Thymus (tissue), 11 donors: ENCODE results near the gene PXDN. TPM values are rescaled to one million over a fixed set of nuclear protein-coding genes. Genes with fewer than 3 reads are reported as not detected.

Source experiments
- DNase-seq, 9 donors: peaks; one replicate each; pipeline ENCODE4 v3.0.0-alpha.2; 2013; ENCODE audit warnings: low spot score in 9 of 9, low read depth in 6 of 9, missing footprints in 1 of 9
- H3K27ac ChIP-seq, 2 donors: one replicate each; pipeline ENCODE4 v1.5.1; 2013; ENCODE audit warnings: control low read depth in 1 of 2, low read depth in 1 of 2, low read length in 1 of 2, mild to moderate bottlenecking in 1 of 2, moderate library complexity in 1 of 2
- H3K27me3 ChIP-seq, 2 donors: one replicate each; pipeline ENCODE4 v1.5.1; 2013; ENCODE audit warnings: low read length in 1 of 2; ENCODE audit not compliant: control insufficient read depth in 2 of 2, insufficient read depth in 1 of 2
- H3K36me3 ChIP-seq, 2 donors: one replicate each; pipeline ENCODE4 v1.5.1; 2013; ENCODE audit warnings: low read length in 1 of 2, mild to moderate bottlenecking in 1 of 2, moderate library complexity in 1 of 2; ENCODE audit not compliant: control insufficient read depth in 2 of 2, insufficient read depth in 2 of 2
- H3K4me1 ChIP-seq, 2 donors: one replicate each; pipeline ENCODE4 v1.5.1; 2013; ENCODE audit warnings: low read length in 2 of 2; ENCODE audit not compliant: control insufficient read depth in 2 of 2, insufficient read depth in 2 of 2
- H3K4me3 ChIP-seq, 2 donors: one replicate each; pipeline ENCODE4 v1.5.1; 2013; ENCODE audit warnings: low read length in 2 of 2, control low read depth in 1 of 2, mild to moderate bottlenecking in 1 of 2
- H3K9me3 ChIP-seq, 2 donors: one replicate each; pipeline ENCODE4 v1.5.1; 2013; ENCODE audit warnings: low read length in 1 of 2, mild to moderate bottlenecking in 1 of 2; ENCODE audit not compliant: control insufficient read depth in 2 of 2, insufficient read depth in 1 of 2
- WGBS: extraction: QIAGEN DNeasy Blood & Tissue Kit; methylation state at CpG from one replicate; pipeline ENCODE4 v1.1.7; 2013; 5-methylcytosine and 5-hydroxymethylcytosine counted together
- polyA plus RNA-seq: library from polyadenylated mRNA; stranded (reverse); fragments of 200-250 nt; gene quantifications from one replicate; pipeline ENCODE4 v1.2.3, GENCODE V29; 2013
- total RNA-seq: library from RNA; stranded (reverse); fragments of 120-200 nt; gene quantifications from one replicate; pipeline ENCODE4 v1.2.4, GENCODE V29; 2013
- donor health status: healthy.

PXDN gene
- total and polyA plus RNA-seq, 2 donors, result 3.1 to 6.4 TPM

DNA sequence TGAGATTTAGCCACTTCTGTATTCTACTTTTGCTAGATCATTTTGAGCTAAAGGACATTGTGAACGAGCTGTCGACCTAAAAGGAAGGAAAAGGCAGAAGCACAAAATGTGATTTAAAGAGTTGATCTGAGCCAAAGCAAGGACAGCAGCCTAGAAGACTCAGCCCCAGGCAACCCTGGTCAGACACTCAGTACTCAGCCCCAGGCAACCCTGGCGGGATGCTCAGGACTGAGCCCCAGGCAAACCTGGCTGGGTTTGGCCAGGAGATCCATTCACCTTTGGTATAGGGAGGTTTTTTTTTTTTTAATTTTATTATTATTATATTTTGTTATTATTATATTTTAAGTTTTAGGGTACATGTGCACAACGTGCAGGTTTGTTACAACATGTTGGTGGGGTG lies 34.3 kb upstream of the PXDN start:
- peaks cover 0 to 2% of the 10 kb centered on the region in 2 donors for H3K27me3 ChIP-seq
- WGBS, result 57% methylated on average over 4 of the region's 4 CpGs
- no peaks in the 10 kb centered on the region for H3K4me1 ChIP-seq
- no peak overlapping the region for H3K27ac ChIP-seq
- DNase-seq, result no peak
- H3K4me3 ChIP-seq, result no peak overlapping the region
- no peaks in the 10 kb centered on the region for H3K36me3 ChIP-seq
- H3K9me3 ChIP-seq, result no peaks in the 10 kb centered on the region

DNA sequence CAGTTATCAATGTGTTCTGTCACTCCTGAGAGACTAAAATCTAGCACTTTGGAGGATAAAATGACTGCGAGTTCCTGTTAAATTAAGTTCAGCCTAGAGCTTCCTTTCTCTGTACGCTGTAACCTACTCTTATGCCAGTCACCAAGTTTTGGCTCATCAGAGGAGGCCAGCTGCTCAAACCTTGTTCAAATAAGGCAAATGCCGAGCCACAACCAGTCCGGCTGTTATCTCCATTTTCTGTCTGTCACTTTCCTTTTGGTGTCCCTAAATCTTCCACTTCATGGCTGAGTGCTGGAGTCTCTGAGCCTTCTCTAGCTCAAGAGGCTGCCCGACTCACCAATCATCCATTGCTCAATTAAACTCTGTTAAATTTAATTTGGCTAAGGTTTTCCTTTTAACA lies 33.5 kb upstream of the PXDN start:
- WGBS, result 77% methylated on average over 5 of the region's 5 CpGs
- no peaks in the 10 kb centered on the region for H3K4me1 ChIP-seq
- H3K27ac ChIP-seq, result no peak overlapping the region
- DNase-seq, result no peak
- no peaks in the 10 kb centered on the region for H3K36me3 ChIP-seq
- no peak overlapping the region for H3K4me3 ChIP-seq
- peaks cover 0 to 2% of the 10 kb centered on the region in 2 donors for H3K27me3 ChIP-seq
- H3K9me3 ChIP-seq, result no peaks in the 10 kb centered on the region

GRCh38 chr2:1777156-1777555 lies 32.8 kb upstream of the PXDN start:
- Histone ChIP-seq H3K4me3 (no peak overlapping the region), H3K36me3 (no peaks in the 10 kb centered on the region), H3K4me1 (no peaks in the 10 kb centered on the region), H3K27ac (no peak overlapping the region), H3K9me3 (no peaks in the 10 kb centered on the region), H3K27me3 (peaks cover 0 to 2% of the 10 kb centered on the region in 2 donors)
- no peak for DNase-seq
- 96% methylated on average over 2 of the region's 2 CpGs for WGBS

DNA sequence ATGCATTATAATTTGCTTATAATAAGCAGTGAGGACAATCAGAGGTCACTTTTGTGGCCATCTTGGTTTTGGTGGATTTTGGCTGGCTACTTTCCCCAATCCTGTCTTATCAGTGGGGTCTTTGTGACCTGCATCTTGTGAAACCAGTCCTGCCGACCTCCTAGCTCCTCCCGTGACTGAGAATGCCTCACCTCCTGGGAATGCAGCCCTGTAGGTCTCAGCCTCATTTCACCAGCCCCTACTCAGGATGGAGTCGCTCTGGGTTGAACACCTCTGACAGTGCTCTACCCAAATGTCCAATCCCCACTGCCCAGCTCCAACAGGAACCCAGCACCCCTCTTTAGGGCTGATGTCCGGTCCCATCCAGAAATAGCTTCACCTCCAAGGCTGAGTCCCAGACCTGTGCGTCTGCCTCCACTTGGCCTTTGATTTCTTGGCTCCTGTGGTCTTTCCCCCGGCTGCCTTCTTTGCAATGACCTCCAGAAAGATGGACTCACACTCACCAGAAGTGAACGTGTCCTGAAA lies 31.3 kb upstream of the PXDN start:
- DNase-seq, result no peak
- Histone ChIP-seq H3K4me3 (no peak overlapping the region), H3K36me3 (no peaks in the 10 kb centered on the region), H3K9me3 (no peaks in the 10 kb centered on the region), H3K4me1 (no peaks in the 10 kb centered on the region), H3K27ac (no peak overlapping the region), H3K27me3 (no peaks in the 10 kb centered on the region)
- 93% methylated on average over 7 of the region's 7 CpGs for WGBS

DNA sequence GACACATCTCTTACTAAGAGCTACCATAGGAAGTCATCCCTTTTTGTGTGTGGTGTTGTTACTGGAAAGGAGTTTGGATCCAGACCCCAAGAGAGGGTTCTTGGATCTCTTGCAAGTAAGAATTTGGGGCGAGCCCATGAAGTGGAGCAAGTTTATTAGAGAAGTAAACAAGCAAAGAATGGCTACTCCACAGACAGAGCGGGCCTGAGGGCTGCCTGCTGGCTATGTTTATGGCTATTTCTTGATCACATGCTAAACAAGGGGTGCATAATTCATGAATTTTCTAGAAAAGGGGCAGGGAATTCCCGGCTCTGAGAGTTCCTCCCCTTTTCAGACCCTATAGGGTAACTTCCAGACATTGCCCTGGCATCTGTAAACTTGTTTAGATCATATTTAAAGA lies 30.6 kb upstream of the PXDN start:
- H3K9me3 ChIP-seq, result no peaks in the 10 kb centered on the region
- H3K27me3 ChIP-seq, result no peaks in the 10 kb centered on the region
- 88% methylated on average over 3 of the region's 3 CpGs for WGBS
- no peak for DNase-seq
- no peak overlapping the region for H3K27ac ChIP-seq
- no peaks in the 10 kb centered on the region for H3K4me1 ChIP-seq
- H3K4me3 ChIP-seq, result no peak overlapping the region
- no peaks in the 10 kb centered on the region for H3K36me3 ChIP-seq

GRCh38 chr2:1773883-1774282 lies 29.6 kb upstream of the PXDN start:
- Histone ChIP-seq H3K4me3 (no peak overlapping the region), H3K4me1 (no peaks in the 10 kb centered on the region), H3K27me3 (no peaks in the 10 kb centered on the region), H3K27ac (no peak overlapping the region), H3K36me3 (no peaks in the 10 kb centered on the region), H3K9me3 (no peaks in the 10 kb centered on the region)
- no peak for DNase-seq
- 89% methylated on average over 7 of the region's 7 CpGs for WGBS

- no peaks in the 10 kb centered on the region for H3K27me3 ChIP-seq
- no peak for DNase-seq
- no peaks in the 10 kb centered on the region for H3K9me3 ChIP-seq
- no peak overlapping the region for H3K27ac ChIP-seq
- no peaks in the 10 kb centered on the region for H3K36me3 ChIP-seq
- no peak overlapping the region for H3K4me3 ChIP-seq
- H3K4me1 ChIP-seq, result no peaks in the 10 kb centered on the region
- WGBS, result 84% methylated on average over 8 of the region's 8 CpGs
Observed at GRCh38 chr2:1772471-1773267, 28.4 kb upstream of the PXDN start.

DNA sequence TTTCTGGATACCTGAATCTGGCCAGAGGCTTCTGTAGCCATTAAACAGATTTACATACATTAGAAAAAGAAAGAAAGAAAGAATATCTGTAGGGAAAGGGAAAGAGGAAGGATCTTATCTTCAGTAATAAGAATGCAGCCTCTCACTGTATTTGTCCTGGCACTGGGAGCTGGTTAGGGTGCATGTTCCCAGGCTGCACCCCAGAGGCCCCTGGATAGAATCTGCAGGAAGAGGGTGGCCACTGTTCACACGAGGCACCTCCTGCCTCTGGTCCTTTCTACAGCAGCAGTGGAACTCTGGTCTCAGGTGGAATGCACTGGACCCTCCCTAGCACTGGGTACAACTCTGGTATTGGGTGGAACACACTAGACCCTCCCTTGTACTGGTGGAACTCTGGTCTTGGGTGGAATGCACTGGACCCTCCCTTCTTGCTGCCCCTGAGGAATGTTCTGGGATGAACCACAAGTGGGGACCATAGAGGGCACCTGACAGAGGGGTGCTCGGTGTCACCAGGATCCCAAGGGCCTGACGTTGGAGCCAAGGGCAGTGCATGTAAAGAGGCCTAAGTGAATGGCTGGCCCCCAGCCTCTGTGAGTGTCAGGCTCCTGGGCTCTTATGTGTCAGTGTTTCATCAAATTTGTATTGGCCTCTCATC lies 27.4 kb upstream of the PXDN start:
- peaks cover 0 to 5% of the 10 kb centered on the region in 2 donors for H3K27me3 ChIP-seq
- no peak overlapping the region for H3K27ac ChIP-seq
- no peaks in the 10 kb centered on the region for H3K36me3 ChIP-seq
- WGBS, result 73% methylated on average over 3 of the region's 3 CpGs
- DNase-seq, result no peak
- H3K4me3 ChIP-seq, result no peak overlapping the region
- no peaks in the 10 kb centered on the region for H3K9me3 ChIP-seq
- no peaks in the 10 kb centered on the region for H3K4me1 ChIP-seq

DNA sequence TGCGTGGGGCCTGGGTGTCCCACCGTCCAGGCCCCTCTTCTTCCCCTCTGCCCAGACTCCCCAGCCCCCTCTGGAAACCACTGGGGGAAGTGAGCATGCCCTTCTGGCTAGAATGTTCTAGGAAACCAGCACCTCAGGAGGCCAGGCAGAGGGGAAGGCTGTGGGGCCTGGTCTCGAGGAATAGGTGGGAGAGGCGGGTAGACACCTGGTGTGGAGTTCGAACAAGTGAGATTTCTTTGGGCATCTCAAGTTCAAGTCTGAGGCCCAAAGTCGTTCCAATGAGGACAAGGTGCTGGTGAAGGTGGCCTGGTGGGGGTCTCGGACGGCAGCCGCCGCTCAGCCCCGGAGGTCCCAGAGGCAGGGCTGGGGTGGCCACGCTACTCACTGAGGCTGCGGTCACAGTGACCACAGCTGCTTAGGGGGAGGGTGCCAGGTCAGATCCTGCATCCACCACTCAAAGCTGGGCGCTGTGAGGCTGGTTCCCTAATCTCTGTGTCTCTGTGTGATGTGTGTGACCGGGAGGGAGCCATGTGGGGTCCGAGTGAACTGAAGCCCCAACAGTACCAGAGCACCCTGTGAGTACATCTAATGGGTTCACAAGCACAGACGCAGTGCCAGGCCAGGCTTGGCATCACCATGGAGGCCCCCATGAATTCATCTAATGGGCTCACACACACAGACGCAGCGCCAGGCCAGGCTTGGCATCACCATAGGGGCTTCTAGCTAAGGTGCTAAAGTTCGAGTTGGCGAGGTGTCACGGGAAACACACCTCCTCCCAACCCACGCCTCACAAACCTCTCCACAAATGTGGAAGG lies 26.5 kb upstream of the PXDN start:
- DNase-seq, result no peak
- Histone ChIP-seq H3K4me3 (no peak overlapping the region), H3K27me3 (peaks cover 0 to 6% of the 10 kb centered on the region in 2 donors), H3K4me1 (no peaks in the 10 kb centered on the region), H3K9me3 (no peaks in the 10 kb centered on the region), H3K36me3 (no peaks in the 10 kb centered on the region), H3K27ac (no peak overlapping the region)
- WGBS, result 93% methylated on average over 23 of the region's 23 CpGs
